PC-3 (cell line): ENCODE results near the gene HIGD1B.

Source experiments
- EZH2 ChIP-seq: fragments of 300-600 bp; sonication (generic); IDR thresholded peaks from one replicate; pipeline ENCODE4 v1.6.1; 2017; ENCODE audit warnings: antibody characterized with exemption, mild to moderate bottlenecking, low read length; ENCODE audit not compliant: unreplicated experiment
- EZH2phosphoT487 ChIP-seq: fragments of 300-600 bp; sonication (generic); IDR thresholded peaks from 2 replicates; pipeline ENCODE4 v1.6.1; 2018; ENCODE audit warnings: mild to moderate bottlenecking, antibody characterized with exemption, low read length, borderline replicate concordance
- TF ChIP-seq, protein P1 (sequence below): fragments of 300-600 bp; sonication (generic); conservative IDR thresholded peaks from 2 replicates; pipeline ENCODE4 v1.5.1; 2017; ENCODE audit warnings: antibody characterized with exemption, low read depth, mild to moderate bottlenecking, low read length

DNA sequence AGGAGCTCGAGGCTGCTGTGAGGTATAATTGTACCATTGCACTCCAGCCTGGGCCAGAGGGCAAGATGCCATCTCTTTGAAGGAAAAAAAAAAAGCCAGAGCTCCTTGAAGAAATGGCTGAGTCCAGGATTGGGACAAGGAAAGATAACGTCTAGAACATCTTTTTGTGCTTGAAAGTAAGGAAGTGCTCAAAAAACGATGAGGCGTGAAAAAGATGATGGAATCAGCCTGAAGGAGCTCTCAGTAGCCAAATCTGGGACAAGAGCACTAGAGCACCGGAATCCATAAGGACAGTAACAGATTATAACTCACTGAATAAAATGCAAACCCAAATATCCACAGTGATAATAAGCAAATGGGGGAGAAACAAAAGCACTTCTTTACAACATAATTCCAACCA is 29.4 kb downstream of the HIGD1B start:
- TF ChIP-seq, protein P1, sequence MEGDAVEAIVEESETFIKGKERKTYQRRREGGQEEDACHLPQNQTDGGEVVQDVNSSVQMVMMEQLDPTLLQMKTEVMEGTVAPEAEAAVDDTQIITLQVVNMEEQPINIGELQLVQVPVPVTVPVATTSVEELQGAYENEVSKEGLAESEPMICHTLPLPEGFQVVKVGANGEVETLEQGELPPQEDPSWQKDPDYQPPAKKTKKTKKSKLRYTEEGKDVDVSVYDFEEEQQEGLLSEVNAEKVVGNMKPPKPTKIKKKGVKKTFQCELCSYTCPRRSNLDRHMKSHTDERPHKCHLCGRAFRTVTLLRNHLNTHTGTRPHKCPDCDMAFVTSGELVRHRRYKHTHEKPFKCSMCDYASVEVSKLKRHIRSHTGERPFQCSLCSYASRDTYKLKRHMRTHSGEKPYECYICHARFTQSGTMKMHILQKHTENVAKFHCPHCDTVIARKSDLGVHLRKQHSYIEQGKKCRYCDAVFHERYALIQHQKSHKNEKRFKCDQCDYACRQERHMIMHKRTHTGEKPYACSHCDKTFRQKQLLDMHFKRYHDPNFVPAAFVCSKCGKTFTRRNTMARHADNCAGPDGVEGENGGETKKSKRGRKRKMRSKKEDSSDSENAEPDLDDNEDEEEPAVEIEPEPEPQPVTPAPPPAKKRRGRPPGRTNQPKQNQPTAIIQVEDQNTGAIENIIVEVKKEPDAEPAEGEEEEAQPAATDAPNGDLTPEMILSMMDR: no peak
- no peak for TF ChIP-seq EZH2
- no peak for TF ChIP-seq EZH2phosphoT487
